ENCODE measurements around the gene PRDM13. TPM values are rescaled to one million over a fixed set of nuclear protein-coding genes. Genes with fewer than 3 reads are reported as not detected.
A peak's percentile ranks its signal among the peaks of the same experiment; 100 is the strongest.

PRDM13 gene
- total RNA-seq, 2 experiments from 2014 or later: not detected

GRCh38 chr6:99568103-99568933 is 38.3 kb upstream of the PRDM13 start, which contains the start of gene CCNC:
Gene CCNC, minus strand, starts transcription at chr6:99568660. Its CDS starts 133 bp downstream, at chr6:99568527.
- Mint-ChIP-seq H3K27ac (peak within 1 kb of the TSS; percentile 96), H3K4me3 (peak within 1 kb of the TSS; percentile 97), H3K4me1 (ENCODE audit: low read depth) (peaks cover 34% of the 10 kb centered on the region), H3K36me3 (ENCODE audit: low read depth) (peaks cover 5% of the 10 kb centered on the region), H3K27me3 (no peaks in the 10 kb centered on the region), H3K9me3 (no peaks in the 10 kb centered on the region)
- TF ChIP-seq, protein P1, sequence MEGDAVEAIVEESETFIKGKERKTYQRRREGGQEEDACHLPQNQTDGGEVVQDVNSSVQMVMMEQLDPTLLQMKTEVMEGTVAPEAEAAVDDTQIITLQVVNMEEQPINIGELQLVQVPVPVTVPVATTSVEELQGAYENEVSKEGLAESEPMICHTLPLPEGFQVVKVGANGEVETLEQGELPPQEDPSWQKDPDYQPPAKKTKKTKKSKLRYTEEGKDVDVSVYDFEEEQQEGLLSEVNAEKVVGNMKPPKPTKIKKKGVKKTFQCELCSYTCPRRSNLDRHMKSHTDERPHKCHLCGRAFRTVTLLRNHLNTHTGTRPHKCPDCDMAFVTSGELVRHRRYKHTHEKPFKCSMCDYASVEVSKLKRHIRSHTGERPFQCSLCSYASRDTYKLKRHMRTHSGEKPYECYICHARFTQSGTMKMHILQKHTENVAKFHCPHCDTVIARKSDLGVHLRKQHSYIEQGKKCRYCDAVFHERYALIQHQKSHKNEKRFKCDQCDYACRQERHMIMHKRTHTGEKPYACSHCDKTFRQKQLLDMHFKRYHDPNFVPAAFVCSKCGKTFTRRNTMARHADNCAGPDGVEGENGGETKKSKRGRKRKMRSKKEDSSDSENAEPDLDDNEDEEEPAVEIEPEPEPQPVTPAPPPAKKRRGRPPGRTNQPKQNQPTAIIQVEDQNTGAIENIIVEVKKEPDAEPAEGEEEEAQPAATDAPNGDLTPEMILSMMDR (IDR thresholded peaks at IDR 0.05): no peak
- DNase-seq: peak; percentile 94
- peak; percentile 98 for ATAC-seq
- intact Hi-C loops (cut with micrococcal nuclease): loop anchor here (2.0 kb wide), 1 partner anchor 48 kb away; no protein-coding TSS in a partner anchor
- ChIA-PET POLR2A (interaction anchor here (0.7 to 2.7 kb wide), 14 partner anchors 8 to 204 kb away, joined by 3 to 19 read pairs (median 5); partner anchors contain the start of gene PNISR), CTCF (interaction anchor here (0.8 to 2.5 kb wide), 11 partner anchors 17 to 238 kb away, joined by 3 to 8 read pairs (median 4); partner anchors contain the start of gene COQ3)

DNA sequence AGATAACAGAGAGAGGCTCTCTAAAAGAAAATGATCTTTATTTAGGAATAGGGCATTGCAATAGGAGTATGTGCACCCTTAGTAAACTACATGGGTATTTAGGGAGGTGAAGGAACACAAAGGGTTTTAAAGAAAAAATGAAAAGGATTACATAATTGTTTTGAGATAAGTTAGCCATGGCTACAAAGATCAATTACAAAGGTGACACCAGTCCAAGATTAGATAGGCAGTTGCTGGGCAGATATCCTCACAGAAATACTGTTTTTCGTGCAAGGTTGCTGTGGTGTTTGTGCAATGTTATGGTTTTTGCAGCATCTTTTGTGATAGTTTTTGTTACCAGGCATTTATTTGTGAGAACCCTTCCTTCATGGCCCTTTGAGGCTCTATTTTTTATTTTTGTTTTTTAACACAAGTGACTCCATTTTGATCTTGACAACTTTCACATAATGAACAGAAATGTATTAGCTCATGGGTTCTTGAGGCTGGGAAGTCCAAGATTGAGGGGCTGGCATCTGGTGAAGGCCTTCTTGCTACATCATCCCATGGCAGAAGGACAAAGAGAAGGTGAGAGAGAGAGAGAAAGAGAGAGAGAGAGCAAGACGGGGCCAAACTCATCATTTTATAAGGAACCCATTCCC is 32.5 kb upstream of the PRDM13 start:
- no peak overlapping the region for H3K4me3 Mint-ChIP-seq
- DNase-seq (no peak), ATAC-seq (no peak)
- ChIA-PET POLR2A (no interaction called here), CTCF (interaction anchor here (1.2 to 2.0 kb wide), 3 partner anchors 13 to 31 kb away, joined by 3 to 9 read pairs (median 6); no protein-coding TSS in a partner anchor)
- peaks cover 6% of the 10 kb centered on the region for H3K27me3 Mint-ChIP-seq
- no peaks in the 10 kb centered on the region for H3K9me3 Mint-ChIP-seq
- no peaks in the 10 kb centered on the region for H3K36me3 Mint-ChIP-seq (ENCODE audit: low read depth)
- no peak overlapping the region for H3K27ac Mint-ChIP-seq
- TF ChIP-seq, protein P1 (IDR thresholded peaks at IDR 0.05): no peak
- peaks cover 2% of the 10 kb centered on the region for H3K4me1 Mint-ChIP-seq (ENCODE audit: low read depth)
- intact Hi-C loops (cut with micrococcal nuclease): no loop called here

- H3K36me3 Mint-ChIP-seq (ENCODE audit: low read depth): no peaks in the 10 kb centered on the region
- ChIA-PET POLR2A (no interaction called here), CTCF (interaction anchor here (1.3 to 2.0 kb wide), 3 partner anchors 11 to 170 kb away, joined by 4 to 9 read pairs (median 4); no protein-coding TSS in a partner anchor)
- ATAC-seq (no peak), DNase-seq (no peak)
- no peaks in the 10 kb centered on the region for H3K9me3 Mint-ChIP-seq
- no peak overlapping the region for H3K27ac Mint-ChIP-seq
- H3K4me3 Mint-ChIP-seq: no peak overlapping the region
- peaks cover 8% of the 10 kb centered on the region for H3K27me3 Mint-ChIP-seq
- TF ChIP-seq, protein P1 (IDR thresholded peaks at IDR 0.05): no peak
- H3K4me1 Mint-ChIP-seq (ENCODE audit: low read depth): peaks cover 2% of the 10 kb centered on the region
- intact Hi-C loops (cut with micrococcal nuclease): no loop called here
These were observed 30.9 kb upstream of the PRDM13 start for GRCh38 chr6:99575544-99576227.

DNA sequence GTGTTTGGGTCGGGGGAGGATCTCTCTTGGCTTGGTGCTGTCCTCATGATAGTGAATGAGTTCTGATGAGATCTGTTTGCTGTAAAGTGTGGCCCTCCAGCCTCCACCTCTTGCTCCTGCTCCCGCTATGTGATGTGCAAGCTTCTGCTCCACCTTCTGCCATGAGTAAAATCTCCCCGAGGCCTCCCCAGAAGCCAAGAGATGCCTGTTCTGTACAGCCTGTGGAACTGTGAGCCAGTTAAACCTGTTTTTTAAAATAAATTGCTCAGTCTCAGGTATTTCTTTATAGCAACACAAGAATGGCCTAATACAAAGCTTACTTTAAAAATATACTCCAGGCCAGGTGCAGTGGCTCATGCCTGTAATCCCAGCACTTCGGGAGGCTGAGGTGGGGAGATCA is 26.9 kb upstream of the PRDM13 start:
- CTCF ChIA-PET: no interaction called here
- POLR2A ChIA-PET: no interaction called here

More for the DNA sequence above, 26.9 kb upstream of the PRDM13 start:
- no peak for DNase-seq
- TF ChIP-seq, protein P1 (IDR thresholded peaks at IDR 0.05): no peak
- Mint-ChIP-seq H3K4me3 (no peak overlapping the region), H3K4me1 (ENCODE audit: low read depth) (peaks cover 2% of the 10 kb centered on the region), H3K27me3 (peaks cover 16% of the 10 kb centered on the region), H3K9me3 (no peaks in the 10 kb centered on the region), H3K36me3 (ENCODE audit: low read depth) (no peaks in the 10 kb centered on the region), H3K27ac (no peak overlapping the region)
- ATAC-seq: no peak
- intact Hi-C loops (cut with micrococcal nuclease): no loop called here
